Measurements from ENCODE around the gene PIGP. TPM values are rescaled to one million over a fixed set of nuclear protein-coding genes. Genes with fewer than 3 reads are reported as not detected.
A peak's percentile ranks its signal among the peaks of the same experiment; 100 is the strongest.

The PIGP gene
- total and polyA plus RNA-seq, 10 of the 15 experiments (the other 5 are each of a cell fraction or from before 2014, with no cell fraction given), result 17.0 to 65.0 (median 29.5) TPM

GRCh38 chr21:37073417-37074196, 736 bp upstream of the PIGP start (continued):
- TF ChIP-seq ZBTB4 (CRISPR knock-in tag; IDR thresholded peaks at IDR 0.05) (no peak), RCOR1 (conservative IDR thresholded peaks at IDR 0.05; ENCODE audit: low read depth, low read length) (no peak), REST (IDR thresholded peaks at IDR 0.05; ENCODE audit: low read depth, low read length) (no peak), ZNF207 (IDR thresholded peaks at IDR 0.05; ENCODE audit: borderline replicate concordance) (peak; percentile 19; the same call in 1 of the 2 replicates), NFYB (IDR thresholded peaks at IDR 0.05; ENCODE audit: insufficient read depth, low read depth, low read length) (no peak), CREM (IDR thresholded peaks at IDR 0.05; ENCODE audit: low read depth) (peak; percentile 39; the same call in 1 of the 2 replicates), PAX5 (IDR thresholded peaks at IDR 0.05; ENCODE audit: borderline replicate concordance, low read depth, low read length) (peak; percentile 71; the same call in 1 of the 2 replicates), CHD1 (IDR thresholded peaks at IDR 0.05; ENCODE audit: low read depth, low read length) (no peak), ATF3 (IDR thresholded peaks at IDR 0.05; ENCODE audit: borderline replicate concordance, extremely low read depth, low read depth, low read length) (no peak), PKNOX1 (IDR thresholded peaks at IDR 0.05) (peak; percentile 26; the same call in 1 of the 2 replicates), SMARCA5 (IDR thresholded peaks at IDR 0.05) (0 out of 2 replicates have a peak, but pooled peaks have one; percentile 61), TARDBP (IDR thresholded peaks at IDR 0.05; ENCODE audit: borderline replicate concordance) (no peak), SREBF2 (IDR thresholded peaks at IDR 0.05; ENCODE audit: low read length) (no peak), NRF1 (conservative IDR thresholded peaks at IDR 0.05; ENCODE audit: low read depth, low read length) (peak; percentile 40; the same call in 1 of the 2 replicates), EGR1 (IDR thresholded peaks at IDR 0.05; ENCODE audit: borderline replicate concordance in 1 of 2, low read depth in 2 of 2, low read length in 2 of 2) (peak in 1 of 2 experiments; percentile 81; a peak in 2 of 3 replicates), SKIL (IDR thresholded peaks at IDR 0.05; ENCODE audit: low read depth, poor library complexity, severe bottlenecking) (peak; percentile 18)
